ENCODE measurements around the gene S100Z.
"Not testable (repeated sequence)": the region's sequence is repeated elsewhere in the genome, so short reads cannot be mapped to it uniquely, and the experiment has no call there.

DNA sequence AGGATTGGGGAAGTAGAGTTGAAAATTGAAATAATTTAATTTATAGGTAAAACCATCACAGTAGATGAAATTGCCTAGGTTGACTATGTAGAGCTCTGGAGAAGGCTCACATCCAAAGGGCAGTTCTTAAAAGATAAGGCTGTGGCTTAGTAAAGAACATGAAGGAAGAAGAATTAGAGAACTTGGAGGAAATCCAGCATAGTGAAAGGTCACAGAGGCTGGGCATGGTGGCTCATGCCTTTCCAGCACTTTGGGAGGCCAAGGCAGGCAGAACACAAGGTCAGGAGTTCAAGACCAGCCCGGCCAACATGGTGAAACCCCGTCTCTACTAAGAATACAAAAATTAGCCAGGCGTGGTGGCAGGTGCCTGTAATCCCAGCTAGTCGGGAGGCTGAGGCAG lies 7.0 kb downstream of the S100Z start:
- not testable (repeated sequence) for TF ChIP-seq POLR2A (IDR thresholded peaks at IDR 0.05)
- TF ChIP-seq, protein P1, sequence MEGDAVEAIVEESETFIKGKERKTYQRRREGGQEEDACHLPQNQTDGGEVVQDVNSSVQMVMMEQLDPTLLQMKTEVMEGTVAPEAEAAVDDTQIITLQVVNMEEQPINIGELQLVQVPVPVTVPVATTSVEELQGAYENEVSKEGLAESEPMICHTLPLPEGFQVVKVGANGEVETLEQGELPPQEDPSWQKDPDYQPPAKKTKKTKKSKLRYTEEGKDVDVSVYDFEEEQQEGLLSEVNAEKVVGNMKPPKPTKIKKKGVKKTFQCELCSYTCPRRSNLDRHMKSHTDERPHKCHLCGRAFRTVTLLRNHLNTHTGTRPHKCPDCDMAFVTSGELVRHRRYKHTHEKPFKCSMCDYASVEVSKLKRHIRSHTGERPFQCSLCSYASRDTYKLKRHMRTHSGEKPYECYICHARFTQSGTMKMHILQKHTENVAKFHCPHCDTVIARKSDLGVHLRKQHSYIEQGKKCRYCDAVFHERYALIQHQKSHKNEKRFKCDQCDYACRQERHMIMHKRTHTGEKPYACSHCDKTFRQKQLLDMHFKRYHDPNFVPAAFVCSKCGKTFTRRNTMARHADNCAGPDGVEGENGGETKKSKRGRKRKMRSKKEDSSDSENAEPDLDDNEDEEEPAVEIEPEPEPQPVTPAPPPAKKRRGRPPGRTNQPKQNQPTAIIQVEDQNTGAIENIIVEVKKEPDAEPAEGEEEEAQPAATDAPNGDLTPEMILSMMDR (IDR thresholded peaks at IDR 0.05): not testable (repeated sequence)
